HT-29 (cell line): ENCODE data around the gene ONECUT1. TPM values are rescaled to one million over a fixed set of nuclear protein-coding genes. Genes with fewer than 3 reads are reported as not detected.

Experiments used
- DNase-seq: peaks from one replicate; pipeline ENCODE4 v3.0.0-alpha.2; 2015; ENCODE audit warnings: low spot score
- total RNA-seq: library from RNA; depleted of rRNA; stranded (reverse); fragments of >200 nt; shearing (Covaris generic); gene quantifications from 2 replicates; pipeline ENCODE4 v1.2.3, GENCODE V29; 2014

The ONECUT1 gene
- total RNA-seq, 1 experiment from 2014 or later: not detected

GRCh38 chr15:52797625-52798501 lies 7.7 kb upstream of the ONECUT1 start:
- DNase-seq: no peak

GRCh38 chr15:52796753-52797520 lies 6.8 kb upstream of the ONECUT1 start:
- no peak for DNase-seq

GRCh38 chr15:52796228-52796521 lies 6.0 kb upstream of the ONECUT1 start:
- DNase-seq: no peak

DNA sequence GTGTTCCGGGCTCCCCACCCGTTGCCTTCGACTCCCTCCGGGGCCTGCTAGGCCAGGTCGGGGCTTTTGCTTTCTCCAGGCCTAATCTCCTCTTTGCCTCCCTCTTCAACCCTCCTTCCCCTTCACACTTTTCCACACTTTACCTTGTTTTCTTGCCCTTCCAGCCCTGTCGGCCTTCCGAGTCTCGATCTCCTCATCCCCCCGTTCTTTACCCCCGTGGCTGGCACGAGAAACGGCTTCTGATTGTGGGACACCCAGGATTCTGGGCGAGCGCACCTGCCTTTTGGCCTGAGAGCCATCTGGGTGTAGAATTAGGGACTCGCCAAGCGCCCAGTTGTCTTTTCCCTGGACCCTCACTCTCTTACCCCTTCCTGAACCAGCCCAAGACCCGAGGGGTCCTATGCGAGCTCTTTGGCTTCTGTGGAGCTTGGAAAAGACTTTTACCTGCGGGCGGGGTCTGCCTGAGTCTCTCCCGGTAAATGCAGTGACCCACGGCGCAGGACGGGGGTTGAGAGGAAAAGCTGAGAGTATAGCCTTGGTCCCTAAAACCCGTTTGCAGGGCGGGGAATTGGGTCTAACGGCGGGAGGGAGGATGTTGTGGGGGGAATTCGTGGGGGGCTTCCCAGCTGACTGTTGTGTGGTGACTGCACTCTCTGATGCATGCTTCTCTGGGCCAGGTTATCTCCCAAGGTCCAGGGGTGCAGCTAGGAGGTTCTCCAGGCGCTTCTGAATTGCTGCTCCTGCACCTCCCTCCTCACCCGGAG lies 5.5 kb upstream of the ONECUT1 start:
- DNase-seq: no peak

DNA sequence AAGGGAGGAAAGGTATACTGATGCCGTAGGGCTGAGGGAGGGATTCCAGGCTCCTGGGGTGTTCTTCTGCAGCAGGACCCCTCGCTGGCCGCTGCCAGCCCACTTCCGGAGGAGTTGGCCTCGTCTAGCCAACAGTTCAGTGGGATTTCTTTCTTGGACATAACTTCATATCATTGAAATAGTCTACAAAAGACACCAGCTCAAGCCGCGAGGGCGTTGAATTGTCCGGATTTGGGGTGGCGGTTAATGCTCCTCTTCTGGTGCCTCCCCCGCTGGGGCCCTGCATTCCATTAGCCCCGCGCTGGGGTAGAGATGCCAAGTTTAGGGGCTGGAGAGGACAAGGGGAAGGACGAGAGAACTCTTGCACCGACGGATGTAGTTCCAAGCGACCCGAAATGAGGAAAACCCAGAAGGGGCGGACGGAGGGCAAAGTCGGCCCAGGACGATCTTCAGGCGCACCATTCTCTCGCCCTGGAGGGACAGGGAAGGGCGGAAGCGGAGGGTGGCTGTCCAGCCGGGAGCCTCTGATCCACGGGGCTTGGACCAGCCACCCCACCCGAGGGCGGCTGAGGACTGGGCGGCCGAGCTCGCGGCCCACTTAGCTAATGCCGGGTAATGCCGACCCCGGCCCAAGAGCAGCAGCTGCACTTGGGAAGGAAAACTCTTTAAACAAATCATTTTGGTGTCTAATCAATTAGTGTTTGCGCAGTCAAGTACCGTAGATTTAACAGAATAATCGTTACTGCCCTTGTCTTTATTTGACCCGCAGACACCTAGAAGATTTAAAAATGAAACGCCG lies 4.7 kb upstream of the ONECUT1 start:
- no peak for DNase-seq

DNA sequence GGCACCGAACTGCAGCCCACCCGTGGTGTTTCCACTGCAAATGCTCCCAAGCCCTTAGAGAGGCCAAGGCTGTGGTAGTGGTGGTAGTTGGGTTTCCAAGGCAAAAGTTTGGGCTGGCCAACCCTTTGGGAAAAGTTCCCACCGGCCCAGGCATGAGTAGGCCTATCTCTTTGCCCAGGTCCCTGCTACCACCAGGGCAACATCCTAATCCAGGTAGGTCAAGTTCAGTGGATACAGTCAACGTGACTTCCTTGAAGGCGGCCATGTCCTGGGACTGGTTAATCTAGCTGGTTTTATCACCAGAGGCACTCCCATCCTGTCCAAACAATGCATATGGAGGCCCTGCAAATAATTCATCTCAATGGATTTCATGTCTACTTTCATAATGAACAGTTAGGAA lies 1.6 kb upstream of the ONECUT1 start:
- no peak for DNase-seq

- no peak for DNase-seq
These were observed 1.0 kb upstream of the ONECUT1 start for GRCh38 chr15:52790941-52791751.

DNA sequence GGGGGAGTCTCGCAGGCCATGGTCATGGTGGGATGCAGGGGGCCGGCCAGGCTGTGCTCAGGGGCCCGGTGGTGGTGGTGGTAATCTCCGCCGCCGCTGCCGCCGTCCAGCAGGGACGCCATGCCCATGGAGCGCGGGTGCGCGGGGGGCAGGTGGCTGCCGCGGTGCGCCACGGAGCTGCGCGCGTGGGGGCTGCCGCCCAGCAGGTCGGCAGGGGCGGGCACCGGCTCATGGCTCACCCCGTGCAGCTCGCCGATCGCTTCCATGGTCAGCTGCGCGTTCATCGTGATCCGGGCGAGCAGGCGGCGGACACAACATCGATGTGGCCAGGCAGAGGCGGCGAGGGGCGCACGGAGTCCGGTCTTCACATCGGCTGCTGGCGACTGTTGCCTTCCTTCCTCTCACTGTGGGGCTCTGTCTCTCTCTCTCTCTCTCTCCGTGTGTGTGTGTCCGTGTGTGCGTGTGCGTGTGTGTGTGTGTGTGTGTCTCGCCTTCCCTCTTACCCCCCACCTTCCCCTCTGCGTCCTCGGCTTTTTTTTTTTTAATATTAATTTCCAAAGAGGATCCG lies 451 bp downstream of the ONECUT1 start:
- no peak for DNase-seq

GRCh38 chr15:52789008-52789600 lies 1.0 kb downstream of the ONECUT1 start:
- DNase-seq: no peak

- DNase-seq: no peak
These were observed 1.8 kb downstream of the ONECUT1 start for GRCh38 chr15:52788099-52788986.

- DNase-seq: no peak
These were observed 2.5 kb downstream of the ONECUT1 start for GRCh38 chr15:52787549-52788098.

DNA sequence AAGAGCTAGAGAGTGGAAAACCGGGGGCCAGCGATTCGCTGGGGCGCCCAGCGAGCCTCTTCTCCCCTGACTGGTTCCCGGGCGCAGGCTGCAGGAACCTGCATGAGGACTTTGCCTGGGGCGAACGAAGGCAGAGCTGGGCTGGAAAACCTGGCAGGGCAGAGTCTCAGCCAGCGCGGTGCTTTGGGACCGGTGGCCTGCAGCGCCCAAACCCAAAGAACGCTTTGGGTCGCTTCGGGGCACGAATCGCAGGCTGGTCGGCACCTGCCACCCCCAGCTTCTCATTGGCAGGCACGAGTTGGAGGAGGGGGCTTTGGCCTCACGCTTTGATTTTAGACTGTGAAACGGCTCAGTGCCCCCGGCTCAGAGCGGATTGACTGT lies 3.0 kb downstream of the ONECUT1 start:
- DNase-seq: no peak

GRCh38 chr15:52786436-52787122 lies 3.6 kb downstream of the ONECUT1 start:
- no peak for DNase-seq

GRCh38 chr15:52785672-52786406 lies 4.3 kb downstream of the ONECUT1 start:
- no peak for DNase-seq

- DNase-seq: no peak
These were observed 5.1 kb downstream of the ONECUT1 start for GRCh38 chr15:52784799-52785671.
